Trophoblast cell (in vitro differentiated cells and primary cell): ENCODE results near the gene SPATA19.

Experiments
- DNase-seq, 2 donors: peaks; one replicate each; pipeline ENCODE4 v3.0.0-alpha.2; 2016
- H2AFZ ChIP-seq: 2 replicates; pipeline ENCODE4 v1.6.1; 2013; ENCODE audit warnings: low read length, moderate library complexity, mild to moderate bottlenecking; ENCODE audit not compliant: insufficient read depth, poor library complexity
- H2AK5ac ChIP-seq: 2 replicates; pipeline ENCODE4 v1.6.1; 2013; ENCODE audit warnings: mild to moderate bottlenecking, low read length
- H2BK120ac ChIP-seq: 2 replicates; pipeline ENCODE4 v1.6.1; 2013; ENCODE audit warnings: low read length, mild to moderate bottlenecking, moderate library complexity; ENCODE audit not compliant: insufficient read depth, poor library complexity
- H2BK12ac ChIP-seq: 2 replicates; pipeline ENCODE4 v1.6.1; 2013; ENCODE audit warnings: mild to moderate bottlenecking, low read length, moderate library complexity
- H2BK5ac ChIP-seq: 2 replicates; pipeline ENCODE4 v1.6.1; 2013; ENCODE audit warnings: low read length, low read depth, moderate library complexity, mild to moderate bottlenecking; ENCODE audit not compliant: poor library complexity
- H3K14ac ChIP-seq: 2 replicates; pipeline ENCODE4 v1.6.1; 2013; ENCODE audit warnings: mild to moderate bottlenecking, low read length
- H3K18ac ChIP-seq: 2 replicates; pipeline ENCODE4 v1.6.1; 2013; ENCODE audit warnings: mild to moderate bottlenecking, low read length
- H3K23ac ChIP-seq: 2 replicates; pipeline ENCODE4 v1.6.1; 2013; ENCODE audit warnings: low read length
- H3K27ac ChIP-seq: 2 replicates; pipeline ENCODE4 v1.5.1; 2013; ENCODE audit warnings: low read depth, mild to moderate bottlenecking, inconsistent platforms, low read length, moderate library complexity
- H3K27me3 ChIP-seq: 2 replicates; pipeline ENCODE4 v1.6.1; 2013; ENCODE audit warnings: inconsistent platforms, mild to moderate bottlenecking, low read length, moderate library complexity; ENCODE audit not compliant: insufficient read depth
- H3K36me3 ChIP-seq, 2 experiments: 1 replicate in 1 of 2; 2 replicates in 1 of 2; pipeline ENCODE4 v1.6.1; 2013; ENCODE audit warnings: low read length in 2 of 2, mild to moderate bottlenecking in 2 of 2, moderate library complexity in 1 of 2; ENCODE audit not compliant: insufficient read depth in 2 of 2, control insufficient read depth in 1 of 2
- H3K4ac ChIP-seq: 2 replicates; pipeline ENCODE4 v1.6.1; 2013; ENCODE audit warnings: low read depth, mild to moderate bottlenecking, low read length, moderate library complexity
- H3K4me1 ChIP-seq, 2 experiments: 1 replicate in 1 of 2; 2 replicates in 1 of 2; pipeline ENCODE4 v1.6.1; 2013; ENCODE audit warnings: low read length in 2 of 2, mild to moderate bottlenecking in 2 of 2, moderate library complexity in 1 of 2; ENCODE audit not compliant: insufficient read depth in 2 of 2, control insufficient read depth in 1 of 2
- H3K4me2 ChIP-seq: 2 replicates; pipeline ENCODE4 v1.6.1; 2013; ENCODE audit warnings: inconsistent platforms, mild to moderate bottlenecking, low read length, moderate library complexity
- H3K4me3 ChIP-seq: 2 replicates; pipeline ENCODE4 v1.5.1; 2013; ENCODE audit warnings: mild to moderate bottlenecking, low read depth, low read length, inconsistent platforms
- H3K79me1 ChIP-seq: one replicate; pipeline ENCODE4 v1.6.1; 2013; ENCODE audit warnings: low read length
- H3K79me2 ChIP-seq: 2 replicates; pipeline ENCODE4 v1.6.1; 2013; ENCODE audit warnings: low read length, mild to moderate bottlenecking; ENCODE audit not compliant: control insufficient read depth, insufficient read depth, poor library complexity
- H3K9ac ChIP-seq: 2 replicates; pipeline ENCODE4 v1.6.1; 2013; ENCODE audit warnings: mild to moderate bottlenecking, low read length
- H3K9me3 ChIP-seq: 2 replicates; pipeline ENCODE4 v1.6.1; 2013; ENCODE audit warnings: low read depth, mild to moderate bottlenecking, control low read depth, inconsistent platforms, low read length; ENCODE audit not compliant: insufficient read depth
- H4K12ac ChIP-seq: 2 replicates; pipeline ENCODE4 v1.6.1; 2013; ENCODE audit warnings: low read depth, mild to moderate bottlenecking, low read length, moderate library complexity
- H4K8ac ChIP-seq: 2 replicates; pipeline ENCODE4 v1.6.1; 2013; ENCODE audit warnings: low read depth, mild to moderate bottlenecking, low read length, moderate library complexity
- H4K91ac ChIP-seq: one replicate; pipeline ENCODE4 v1.6.1; 2013; ENCODE audit warnings: low read depth, mild to moderate bottlenecking, low read length, moderate library complexity
- WGBS: extraction: QIAGEN DNeasy Blood & Tissue Kit; methylation state at CpG from one replicate; pipeline ENCODE4 v1.1.7; 2013; ENCODE audit warnings: missing lambda C conversion rate; ENCODE audit not compliant: insufficient read length, insufficient coverage; ENCODE audit errors: extremely low coverage; 5-methylcytosine and 5-hydroxymethylcytosine counted together

Gene SPATA19

DNA sequence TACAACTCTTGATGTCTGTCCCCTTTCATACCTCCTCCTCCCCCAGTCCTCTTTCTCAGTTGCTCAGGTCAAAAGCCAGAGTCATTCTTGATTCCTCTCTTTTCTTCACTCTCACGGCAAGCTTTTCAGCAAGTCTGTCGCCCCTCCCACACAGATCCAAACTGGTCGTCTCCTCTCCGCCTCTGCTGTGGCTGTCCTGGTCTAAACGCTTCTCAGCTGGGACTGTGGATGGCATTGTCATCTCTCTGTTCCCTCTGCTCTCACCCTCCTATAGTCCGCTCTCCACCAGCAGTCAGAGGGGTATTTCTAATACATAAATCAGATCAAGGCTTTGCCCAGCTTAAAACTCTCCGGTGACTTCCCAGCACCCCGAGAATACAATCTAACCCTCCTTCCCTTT lies 46.8 kb upstream of the SPATA19 start:
- Histone ChIP-seq H3K9me3 (no peaks in the 10 kb centered on the region), H4K12ac (no peak overlapping the region), H3K27ac (no peak overlapping the region), H2BK12ac (no peak overlapping the region), H3K79me2 (no peaks in the 10 kb centered on the region), H3K79me1 (peaks cover 3% of the 10 kb centered on the region), H4K91ac (no peak overlapping the region), H3K36me3 (no peaks in the 10 kb centered on the region), H2BK120ac (no peak overlapping the region), H3K18ac (no peak overlapping the region), H3K23ac (no peak overlapping the region), H3K4me1 (peaks cover 0 to 13% of the 10 kb centered on the region in 2 experiments), H3K4me2 (no peak overlapping the region), H2AFZ (no peak overlapping the region), H3K4ac (no peak overlapping the region), H3K27me3 (no peaks in the 10 kb centered on the region), H3K14ac (no peak overlapping the region), H2BK5ac (no peak overlapping the region), H3K9ac (no peak overlapping the region), H3K4me3 (no peak overlapping the region), H4K8ac (no peak overlapping the region), H2AK5ac (no peak overlapping the region)
- DNase-seq, result no peak
- WGBS, result no CpG with 5 or more reads among the region's 8 CpGs

DNA sequence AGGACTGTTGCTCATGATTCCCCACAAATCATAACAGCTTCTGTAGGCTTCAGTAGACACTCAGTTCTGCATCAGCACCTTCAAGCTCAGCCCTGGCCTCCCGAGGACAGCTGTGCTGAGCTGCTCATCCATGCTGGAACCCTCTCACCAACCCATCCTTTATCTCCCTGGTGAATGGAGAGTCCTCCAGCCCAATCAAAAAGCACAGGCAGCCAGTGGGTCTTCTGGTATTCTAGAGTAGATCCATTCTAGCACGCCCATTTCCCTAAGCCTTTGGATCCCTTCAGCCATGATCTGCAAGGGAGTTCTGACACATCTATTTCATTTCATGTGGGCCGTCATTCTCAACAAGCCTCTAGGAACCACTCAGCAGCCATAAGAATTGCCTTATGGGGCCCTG lies 44.6 kb upstream of the SPATA19 start:
- Histone ChIP-seq H3K27me3 (no peaks in the 10 kb centered on the region), H3K23ac (no peak overlapping the region), H3K4me1 (peaks cover 0 to 5% of the 10 kb centered on the region in 2 experiments), H3K4me3 (no peak overlapping the region), H2BK12ac (no peak overlapping the region), H2BK120ac (no peak overlapping the region), H2AK5ac (no peak overlapping the region), H3K27ac (no peak overlapping the region), H3K4me2 (no peak overlapping the region), H3K79me2 (no peaks in the 10 kb centered on the region), H3K79me1 (no peaks in the 10 kb centered on the region), H2BK5ac (no peak overlapping the region), H4K91ac (no peak overlapping the region), H4K12ac (no peak overlapping the region), H4K8ac (no peak overlapping the region), H3K4ac (no peak overlapping the region), H3K18ac (no peak overlapping the region), H3K9ac (no peak overlapping the region), H3K9me3 (peaks cover 4% of the 10 kb centered on the region), H3K14ac (no peak overlapping the region), H3K36me3 (no peaks in the 10 kb centered on the region), H2AFZ (no peak overlapping the region)
- no peak for DNase-seq
- no CpG with 5 or more reads among the region's 3 CpGs for WGBS

DNA sequence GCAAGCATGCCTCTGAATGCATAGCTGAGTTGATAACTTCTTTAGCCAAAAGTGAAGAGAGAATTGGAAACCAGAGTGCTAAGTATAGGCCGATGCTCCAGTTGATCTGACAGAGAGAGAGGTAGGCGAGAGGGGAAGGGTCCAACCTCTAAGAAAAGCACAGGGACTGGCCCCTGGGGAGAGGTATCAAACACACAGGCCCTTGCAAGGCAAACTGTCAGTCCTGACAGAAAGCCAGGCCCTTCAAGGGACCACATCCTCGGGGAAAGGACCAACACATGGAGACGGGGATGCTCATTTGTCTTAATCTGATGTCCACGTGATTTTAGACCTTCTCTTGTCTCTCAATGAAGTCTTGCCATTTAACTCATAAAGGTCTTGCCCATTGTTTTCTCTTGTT lies 43.9 kb upstream of the SPATA19 start:
- Histone ChIP-seq H3K9me3 (peaks cover 4% of the 10 kb centered on the region), H3K4me2 (no peak overlapping the region), H2AK5ac (no peak overlapping the region), H4K91ac (no peak overlapping the region), H2BK120ac (no peak overlapping the region), H2AFZ (no peak overlapping the region), H3K18ac (no peak overlapping the region), H2BK5ac (no peak overlapping the region), H4K8ac (no peak overlapping the region), H3K4me1 (peaks cover 0 to under 1% of the 10 kb centered on the region in 2 experiments), H3K9ac (no peak overlapping the region), H3K4ac (no peak overlapping the region), H3K79me2 (no peaks in the 10 kb centered on the region), H3K4me3 (no peak overlapping the region), H3K14ac (no peak overlapping the region), H3K36me3 (no peaks in the 10 kb centered on the region), H3K23ac (no peak overlapping the region), H4K12ac (no peak overlapping the region), H2BK12ac (no peak overlapping the region), H3K27me3 (no peaks in the 10 kb centered on the region), H3K27ac (no peak overlapping the region), H3K79me1 (no peaks in the 10 kb centered on the region)
- DNase-seq, result no peak
- WGBS, result no CpG with 5 or more reads among the region's 5 CpGs

DNA sequence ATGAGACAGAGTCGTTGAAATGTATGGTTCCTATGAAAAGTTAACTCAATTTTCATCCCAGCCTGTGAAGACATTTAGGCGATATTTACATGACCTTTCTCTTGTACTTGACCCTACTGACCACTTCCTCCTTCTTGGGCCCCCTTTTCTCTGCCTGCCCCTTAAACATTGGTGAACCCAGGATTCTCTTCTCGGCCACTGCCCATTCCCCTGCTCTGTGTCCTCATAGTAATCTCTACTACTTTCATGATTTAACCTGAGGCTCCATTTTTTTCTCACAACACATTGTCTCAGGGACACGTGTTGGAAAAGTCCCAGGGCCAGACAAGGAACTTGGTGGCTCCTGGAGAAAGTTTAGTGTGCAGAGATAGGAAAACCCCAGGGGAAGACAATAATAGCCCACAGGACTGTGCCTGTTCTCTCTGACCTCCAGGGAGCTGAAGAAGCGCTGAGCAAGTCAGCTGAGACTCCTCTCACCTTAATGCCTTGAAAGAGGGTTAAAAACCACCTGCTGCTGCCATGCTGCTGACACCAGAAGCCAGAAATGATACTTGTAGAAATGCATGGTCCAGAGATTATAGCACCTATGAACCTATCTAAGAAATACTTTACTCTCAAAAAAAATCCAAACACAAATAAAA lies 42.5 kb upstream of the SPATA19 start:
- H3K9ac ChIP-seq, result no peak overlapping the region
- no peaks in the 10 kb centered on the region for H3K4me1 ChIP-seq
- H2AFZ ChIP-seq, result no peak overlapping the region
- no peak overlapping the region for H3K4me3 ChIP-seq
- no peak overlapping the region for H2BK120ac ChIP-seq
- H3K27ac ChIP-seq, result no peak overlapping the region
- no peak overlapping the region for H4K91ac ChIP-seq
- no peak overlapping the region for H2BK12ac ChIP-seq
- H3K18ac ChIP-seq, result no peak overlapping the region
- no peak overlapping the region for H4K12ac ChIP-seq
- DNase-seq, result no peak
- no peak overlapping the region for H4K8ac ChIP-seq
- no peak overlapping the region for H3K23ac ChIP-seq
- H3K27me3 ChIP-seq, result no peaks in the 10 kb centered on the region
- no peak overlapping the region for H3K14ac ChIP-seq
- no peaks in the 10 kb centered on the region for H3K79me1 ChIP-seq
- no peak overlapping the region for H2AK5ac ChIP-seq
- WGBS, result no CpG with 5 or more reads among the region's 5 CpGs
- H3K79me2 ChIP-seq, result no peaks in the 10 kb centered on the region
- no peaks in the 10 kb centered on the region for H3K36me3 ChIP-seq
- H3K4me2 ChIP-seq, result no peak overlapping the region
- no peak overlapping the region for H3K4ac ChIP-seq
- H2BK5ac ChIP-seq, result no peak overlapping the region
- peaks cover 4% of the 10 kb centered on the region for H3K9me3 ChIP-seq
